K562 (cell line): ENCODE results near the gene LRP1B.

Experiments
- NCOA2 ChIP-seq, 2 experiments: fragments of 450-650 bp; IDR thresholded peaks; 2 replicates each; pipeline ENCODE4 v1.6.1; 2018; ENCODE audit warnings: mild to moderate bottlenecking in 2 of 2, moderate library complexity in 1 of 2; ENCODE audit not compliant: partially characterized antibody in 2 of 2
- RBM14 ChIP-seq: fragments of 200-400 bp; formaldehyde crosslinking; IDR thresholded peaks from 2 replicates; pipeline ENCODE4 v1.6.1; 2018; ENCODE audit warnings: low read depth, mild to moderate bottlenecking, low read length, moderate library complexity, borderline replicate concordance; ENCODE audit not compliant: insufficient read depth

DNA sequence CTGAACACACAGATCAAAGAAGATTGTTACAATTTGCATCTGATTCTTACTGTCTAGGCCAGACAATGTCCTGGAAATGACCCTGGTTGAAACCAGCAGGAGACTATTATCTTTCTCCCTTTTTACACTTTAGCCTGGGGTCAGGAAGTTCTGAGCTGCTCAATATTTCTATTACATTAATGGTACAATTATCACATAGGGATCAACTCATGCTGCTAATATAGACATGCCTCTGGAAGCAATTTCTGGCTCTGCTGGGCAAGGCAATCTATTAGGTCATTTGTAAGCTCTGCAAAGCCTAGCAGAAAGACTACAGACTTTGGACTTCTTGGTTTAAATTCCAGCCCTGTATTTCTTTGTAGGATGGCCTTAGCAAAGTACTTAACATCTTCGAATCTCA lies 205.3 kb downstream of the LRP1B start:
- TF ChIP-seq RBM14 (no peak), NCOA2 (IDR thresholded peaks at IDR 0.05; ENCODE audit: partially characterized antibody in 2 of 2) (no peak)
